ENCODE results near the gene KRT13.

DNA sequence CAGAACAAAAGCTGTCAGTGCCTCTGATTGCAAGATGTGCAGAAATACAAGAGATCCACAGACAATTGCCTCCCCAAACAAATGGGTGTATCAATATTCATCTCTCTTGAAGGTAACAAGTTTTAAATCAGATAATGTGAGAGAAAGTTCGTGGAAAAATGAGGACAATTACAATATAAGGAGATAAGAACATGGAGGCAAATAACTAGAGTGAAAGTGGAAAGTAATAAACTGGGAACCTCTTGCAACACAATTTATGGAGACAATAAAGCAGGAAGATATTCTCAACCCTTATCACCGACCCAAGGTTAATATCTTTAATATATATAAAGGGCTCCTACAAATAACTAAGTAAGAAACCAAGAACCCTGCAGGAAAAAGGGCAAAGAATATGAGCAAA, 36.9 kb upstream of the KRT13 start:
- TF ChIP-seq, protein P1, sequence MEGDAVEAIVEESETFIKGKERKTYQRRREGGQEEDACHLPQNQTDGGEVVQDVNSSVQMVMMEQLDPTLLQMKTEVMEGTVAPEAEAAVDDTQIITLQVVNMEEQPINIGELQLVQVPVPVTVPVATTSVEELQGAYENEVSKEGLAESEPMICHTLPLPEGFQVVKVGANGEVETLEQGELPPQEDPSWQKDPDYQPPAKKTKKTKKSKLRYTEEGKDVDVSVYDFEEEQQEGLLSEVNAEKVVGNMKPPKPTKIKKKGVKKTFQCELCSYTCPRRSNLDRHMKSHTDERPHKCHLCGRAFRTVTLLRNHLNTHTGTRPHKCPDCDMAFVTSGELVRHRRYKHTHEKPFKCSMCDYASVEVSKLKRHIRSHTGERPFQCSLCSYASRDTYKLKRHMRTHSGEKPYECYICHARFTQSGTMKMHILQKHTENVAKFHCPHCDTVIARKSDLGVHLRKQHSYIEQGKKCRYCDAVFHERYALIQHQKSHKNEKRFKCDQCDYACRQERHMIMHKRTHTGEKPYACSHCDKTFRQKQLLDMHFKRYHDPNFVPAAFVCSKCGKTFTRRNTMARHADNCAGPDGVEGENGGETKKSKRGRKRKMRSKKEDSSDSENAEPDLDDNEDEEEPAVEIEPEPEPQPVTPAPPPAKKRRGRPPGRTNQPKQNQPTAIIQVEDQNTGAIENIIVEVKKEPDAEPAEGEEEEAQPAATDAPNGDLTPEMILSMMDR (conservative IDR thresholded peaks at IDR 0.05; ENCODE audit: low read depth, low read length): no peak
- no peak for TF ChIP-seq EZH2 (IDR thresholded peaks at IDR 0.05; ENCODE audit: borderline replicate concordance, low read depth, low read length, poor library complexity, severe bottlenecking)

Measured in A673 (cell line).